Testis (tissue), 3 donors: ENCODE data around the gene SASS6. TPM values are rescaled to one million over a fixed set of nuclear protein-coding genes. Genes with fewer than 3 reads are reported as not detected.

Experiments
- DNase-seq: peaks from one replicate; pipeline ENCODE4 v3.0.0-alpha.2; 2019
- H3K27ac ChIP-seq, 2 donors: fragments of 200-600 bp; sonication (generic); one replicate each; pipeline ENCODE4 v1.5.1; 2019
- H3K27me3 ChIP-seq: fragments of 200-600 bp; sonication (generic); one replicate; pipeline ENCODE4 v1.5.1; 2019
- H3K36me3 ChIP-seq: fragments of 200-600 bp; sonication (generic); one replicate; pipeline ENCODE4 v1.5.1; 2017; ENCODE audit warnings: low read depth; ENCODE audit errors: missing control alignments
- H3K4me1 ChIP-seq: fragments of 200-600 bp; sonication (generic); one replicate; pipeline ENCODE4 v1.5.1; 2019
- H3K4me3 ChIP-seq, 2 donors: fragments of 200-600 bp; sonication (generic); one replicate each; pipeline ENCODE4 v1.5.1; 2017 to 2019
- H3K9me3 ChIP-seq: fragments of 200-600 bp; sonication (generic); one replicate; pipeline ENCODE4 v1.5.1; 2017
- POLR2A ChIP-seq: fragments of 450-650 bp; IDR thresholded peaks from one replicate; pipeline ENCODE4 v1.6.1; 2017; ENCODE audit warnings: antibody characterized with exemption, mild to moderate bottlenecking, moderate library complexity
- intact Hi-C: fragments of 100-400 bp; cut with DNase I; formaldehyde crosslinking; loops from one replicate; pipeline ENCODE4 v1.15.1; 2023; ENCODE audit warnings: low total_unique reads
- polyA plus RNA-seq: library from polyadenylated mRNA; stranded (reverse); fragments of 350-450 nt; fragmentation: Illumina TruSeq; extraction: RNeasy Lipid Tissue Mini Kit (QIAGEN cat#74804); gene quantifications from one replicate; pipeline ENCODE4 v1.2.3, GENCODE V29; 2014; ENCODE audit warnings: low read depth, low replicate concordance; ENCODE audit not compliant: insufficient read depth
- small RNA-seq, 2 donors: library from RNA; depleted of rRNA; stranded (forward); fragments of <200 nt; gene quantifications; one replicate each; pipeline ENCODE3, GENCODE V24; 2016
- total RNA-seq, 2 donors: library from RNA; depleted of rRNA; stranded (reverse); fragments of >200 nt; gene quantifications; one replicate each; pipeline ENCODE4 v1.2.3, GENCODE V29; 2016
- TF ChIP-seq, protein P1 (sequence below), 3 experiments: fragments of 450-650 bp in 2 of 3; fragments of 200-600 bp in 1 of 3; sonication (generic) in 1 of 3; IDR thresholded peaks; one replicate each; pipeline ENCODE4 v1.5.1; 2016 to 2019; ENCODE audit warnings: antibody characterized with exemption in 3 of 3, mild to moderate bottlenecking in 2 of 3, moderate library complexity in 1 of 3

Gene SASS6
- total and polyA plus RNA-seq, 3 donors from 2014 or later: 5.4 to 13.4 (median 9.5) TPM

DNA sequence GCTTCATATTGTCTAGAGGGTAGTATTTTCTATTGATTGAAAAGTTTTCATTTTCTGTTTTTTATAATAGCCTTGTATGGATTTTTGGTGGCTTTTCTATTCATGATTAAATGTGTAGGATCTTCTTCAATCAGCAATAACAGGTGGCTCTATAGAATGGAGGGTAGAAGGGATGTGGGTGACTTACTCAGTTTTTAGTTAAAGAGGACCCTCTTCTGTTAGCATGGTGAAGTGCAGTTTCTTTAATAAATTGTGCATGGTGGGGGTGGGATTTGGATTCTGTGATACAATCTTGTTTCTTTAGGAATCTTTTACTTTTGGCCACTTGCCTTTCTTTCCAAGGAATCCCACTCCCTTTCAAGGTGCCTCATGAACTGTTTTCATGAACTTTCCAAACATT lies 98.3 kb downstream of the SASS6 start:
- Histone ChIP-seq H3K36me3 (no peaks in the 10 kb centered on the region), H3K9me3 (no peaks in the 10 kb centered on the region), H3K27ac (no peak overlapping the region), H3K4me3 (no peak overlapping the region), H3K4me1 (peaks cover 8% of the 10 kb centered on the region), H3K27me3 (no peaks in the 10 kb centered on the region)
- no peak for TF ChIP-seq POLR2A
- TF ChIP-seq, protein P1, sequence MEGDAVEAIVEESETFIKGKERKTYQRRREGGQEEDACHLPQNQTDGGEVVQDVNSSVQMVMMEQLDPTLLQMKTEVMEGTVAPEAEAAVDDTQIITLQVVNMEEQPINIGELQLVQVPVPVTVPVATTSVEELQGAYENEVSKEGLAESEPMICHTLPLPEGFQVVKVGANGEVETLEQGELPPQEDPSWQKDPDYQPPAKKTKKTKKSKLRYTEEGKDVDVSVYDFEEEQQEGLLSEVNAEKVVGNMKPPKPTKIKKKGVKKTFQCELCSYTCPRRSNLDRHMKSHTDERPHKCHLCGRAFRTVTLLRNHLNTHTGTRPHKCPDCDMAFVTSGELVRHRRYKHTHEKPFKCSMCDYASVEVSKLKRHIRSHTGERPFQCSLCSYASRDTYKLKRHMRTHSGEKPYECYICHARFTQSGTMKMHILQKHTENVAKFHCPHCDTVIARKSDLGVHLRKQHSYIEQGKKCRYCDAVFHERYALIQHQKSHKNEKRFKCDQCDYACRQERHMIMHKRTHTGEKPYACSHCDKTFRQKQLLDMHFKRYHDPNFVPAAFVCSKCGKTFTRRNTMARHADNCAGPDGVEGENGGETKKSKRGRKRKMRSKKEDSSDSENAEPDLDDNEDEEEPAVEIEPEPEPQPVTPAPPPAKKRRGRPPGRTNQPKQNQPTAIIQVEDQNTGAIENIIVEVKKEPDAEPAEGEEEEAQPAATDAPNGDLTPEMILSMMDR (IDR thresholded peaks at IDR 0.05): no peak
- intact Hi-C loops: no loop called here
- DNase-seq: no peak

Small RNAs within 50 kb of the gene (small RNA-seq; reads per million reads assigned to genes)
- 0 reads per million in 2 donors for gene AC093019.1

Other genes starting within 250 kb of the SASS6 start
- gene SLC35A3, start 162.9 kb downstream of the SASS6 start, total RNA-seq: 10 to 100 TPM; 17.1 to 17.6 TPM
- 6.6 TPM for gene SLC35A3, start 162.9 kb downstream of the SASS6 start, polyA plus RNA-seq
- 10 to 100 TPM; 14.7 to 19.8 TPM for gene TRMT13, start 233 bp upstream of the SASS6 start, total RNA-seq
- 12.1 TPM for gene TRMT13, start 233 bp upstream of the SASS6 start, polyA plus RNA-seq
- gene LRRC39, start 45.3 kb upstream of the SASS6 start, total RNA-seq: 1 to 10 TPM; 2.9 to 4.6 TPM
- gene LRRC39, start 45.3 kb upstream of the SASS6 start, polyA plus RNA-seq: 15.6 TPM
- 1 to 10 TPM; 6.1 to 6.4 TPM for gene DBT, start 116.9 kb upstream of the SASS6 start, total RNA-seq
- gene DBT, start 116.9 kb upstream of the SASS6 start, polyA plus RNA-seq: 5.9 TPM
- 10 to 100 TPM; 24.2 to 30.0 TPM for gene RTCA, start 133.3 kb upstream of the SASS6 start, total RNA-seq
- gene RTCA, start 133.3 kb upstream of the SASS6 start, polyA plus RNA-seq: 20.9 TPM
- gene CDC14A, start 219.6 kb upstream of the SASS6 start, total RNA-seq: 10 to 100 TPM; 28.3 to 40.6 TPM
- gene CDC14A, start 219.6 kb upstream of the SASS6 start, polyA plus RNA-seq: 55.9 TPM